ENCODE results near the gene HCN3.

HCN3 gene

DNA sequence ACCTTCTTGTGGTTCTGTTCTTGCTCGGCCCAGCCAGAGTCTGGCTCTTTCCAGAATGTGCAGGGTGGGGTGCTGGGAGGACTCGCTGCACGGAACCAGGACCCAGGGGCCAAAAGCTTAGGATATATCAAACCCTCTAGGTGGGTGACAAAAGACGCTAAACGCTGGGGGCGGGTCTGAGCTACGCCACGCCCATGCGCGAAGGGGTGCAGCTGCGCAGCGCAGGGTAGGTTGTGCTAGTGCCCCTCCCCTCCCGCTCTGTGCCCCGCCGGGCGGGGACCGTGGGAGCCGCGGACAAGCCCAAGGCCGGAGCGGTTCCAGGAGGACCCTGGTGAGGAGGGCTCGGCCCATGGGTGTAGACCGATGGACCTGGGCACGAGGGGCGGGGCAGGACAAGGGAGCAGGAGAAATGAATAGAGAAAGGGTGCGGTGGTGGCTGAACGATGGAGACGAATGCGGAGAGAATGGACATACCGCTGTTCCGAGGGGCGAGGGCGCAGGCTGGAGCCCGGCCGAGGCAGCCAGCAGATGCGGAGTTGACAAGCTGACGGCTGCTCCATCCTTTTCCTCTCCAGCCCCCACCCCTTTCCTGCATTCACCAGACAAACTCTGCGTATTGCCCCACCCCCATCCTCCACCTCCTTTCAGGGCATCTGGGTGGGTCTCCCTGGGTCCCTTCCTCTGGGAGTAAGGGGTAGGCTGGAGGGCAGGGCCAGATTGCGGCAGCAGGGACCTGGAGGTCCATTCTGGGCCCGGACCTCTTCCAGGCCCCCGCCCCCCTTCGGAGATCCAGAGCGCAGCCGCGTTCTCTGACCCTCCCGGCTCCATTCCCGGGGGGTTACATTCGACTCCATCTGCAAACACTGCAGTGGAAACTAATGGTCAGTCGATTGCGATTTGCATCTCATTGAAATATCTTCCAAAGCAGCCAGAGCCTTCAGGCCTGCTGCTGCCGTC lies 43.7 kb downstream of the HCN3 start, which contains the start of gene RUSC1:
TSS of gene RUSC1 (plus strand) at position 234 of the 957 bp plus-strand sequence. CDS start 880 bp downstream, outside the sequence.
- Histone ChIP-seq H3K4me3 (ENCODE audit: low read length) (peak within 1 kb of the TSS; percentile 97), H3K9me3 (ENCODE audit: control insufficient read depth, low read depth, low read length) (no peaks in the 10 kb centered on the region), H3K36me3 (ENCODE audit: control insufficient read depth, low read depth, low read length) (peaks cover 25% of the 10 kb centered on the region), H3K9ac (ENCODE audit: low read length) (peak within 1 kb of the TSS; percentile 11), H3K27ac (ENCODE audit: low read length) (no peak within 1 kb of the TSS), H3K27me3 (ENCODE audit: control insufficient read depth, insufficient read depth, low read length) (peaks cover 16% of the 10 kb centered on the region), H3K4me1 (ENCODE audit: control insufficient read depth, low read depth, low read length) (peaks cover 21% of the 10 kb centered on the region)

DNA sequence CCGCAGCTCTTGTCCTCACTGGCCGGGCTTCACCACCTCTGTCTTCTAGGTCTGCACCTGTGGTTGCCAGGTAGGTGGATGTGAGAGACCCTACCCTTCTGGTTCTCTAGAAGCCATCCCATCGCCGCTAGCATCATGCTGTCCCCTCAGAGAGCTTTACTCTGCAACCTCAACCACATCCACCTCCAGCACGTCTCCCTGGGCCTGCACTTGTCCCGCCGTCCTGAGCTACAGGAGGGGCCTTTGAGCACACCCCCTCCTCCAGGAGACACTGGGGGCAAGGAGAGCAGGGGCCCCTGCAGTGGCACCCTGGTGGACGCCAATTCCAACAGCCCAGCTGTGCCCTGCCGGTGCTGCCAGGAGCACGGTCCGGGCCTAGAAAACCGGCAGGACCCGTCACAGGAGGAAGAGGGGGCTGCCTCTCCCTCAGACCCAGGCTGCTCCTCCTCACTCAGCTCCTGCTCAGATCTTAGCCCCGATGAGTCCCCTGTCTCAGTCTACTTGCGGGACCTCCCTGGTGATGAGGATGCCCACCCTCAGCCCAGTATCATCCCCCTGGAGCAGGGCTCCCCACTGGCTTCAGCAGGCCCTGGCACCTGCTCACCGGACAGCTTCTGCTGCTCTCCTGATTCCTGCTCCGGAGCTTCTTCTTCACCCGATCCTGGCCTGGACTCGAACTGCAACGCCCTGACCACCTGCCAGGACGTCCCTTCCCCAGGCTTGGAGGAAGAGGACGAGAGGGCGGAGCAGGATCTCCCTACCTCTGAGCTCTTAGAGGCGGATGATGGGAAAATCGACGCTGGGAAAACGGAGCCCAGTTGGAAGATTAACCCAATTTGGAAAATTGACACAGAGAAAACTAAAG lies 44.6 kb downstream of the HCN3 start:
- Histone ChIP-seq H3K27ac (ENCODE audit: low read length) (no peak overlapping the region), H3K9ac (ENCODE audit: low read length) (no peak overlapping the region), H3K36me3 (ENCODE audit: control insufficient read depth, low read depth, low read length) (peaks cover 24% of the 10 kb centered on the region), H3K4me3 (ENCODE audit: low read length) (peak overlapping the region; percentile 97), H3K27me3 (ENCODE audit: control insufficient read depth, insufficient read depth, low read length) (peaks cover 16% of the 10 kb centered on the region), H3K9me3 (ENCODE audit: control insufficient read depth, low read depth, low read length) (no peaks in the 10 kb centered on the region), H3K4me1 (ENCODE audit: control insufficient read depth, low read depth, low read length) (peaks cover 21% of the 10 kb centered on the region)

DNA sequence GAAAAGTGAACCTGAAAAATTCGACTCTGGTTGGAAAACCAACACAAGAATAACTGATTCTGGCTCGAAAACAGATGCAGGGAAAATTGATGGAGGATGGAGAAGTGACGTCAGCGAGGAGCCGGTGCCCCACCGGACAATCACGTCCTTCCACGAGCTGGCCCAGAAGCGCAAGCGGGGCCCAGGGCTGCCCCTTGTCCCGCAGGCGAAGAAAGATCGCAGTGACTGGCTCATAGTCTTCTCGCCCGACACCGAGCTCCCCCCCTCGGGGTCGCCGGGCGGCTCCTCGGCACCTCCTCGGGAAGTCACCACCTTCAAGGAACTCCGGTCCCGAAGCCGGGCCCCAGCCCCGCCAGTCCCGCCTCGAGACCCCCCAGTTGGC lies 45.3 kb downstream of the HCN3 start:
- no peak overlapping the region for H3K27ac ChIP-seq (ENCODE audit: low read length)
- no peaks in the 10 kb centered on the region for H3K9me3 ChIP-seq (ENCODE audit: control insufficient read depth, low read depth, low read length)
- H3K9ac ChIP-seq (ENCODE audit: low read length) = no peak overlapping the region
- H3K4me3 ChIP-seq (ENCODE audit: low read length) = peak overlapping the region; percentile 97
- H3K36me3 ChIP-seq (ENCODE audit: control insufficient read depth, low read depth, low read length) = peaks cover 18% of the 10 kb centered on the region
- H3K4me1 ChIP-seq (ENCODE audit: control insufficient read depth, low read depth, low read length) = peaks cover 21% of the 10 kb centered on the region
- peaks cover 16% of the 10 kb centered on the region for H3K27me3 ChIP-seq (ENCODE audit: control insufficient read depth, insufficient read depth, low read length)

DNA sequence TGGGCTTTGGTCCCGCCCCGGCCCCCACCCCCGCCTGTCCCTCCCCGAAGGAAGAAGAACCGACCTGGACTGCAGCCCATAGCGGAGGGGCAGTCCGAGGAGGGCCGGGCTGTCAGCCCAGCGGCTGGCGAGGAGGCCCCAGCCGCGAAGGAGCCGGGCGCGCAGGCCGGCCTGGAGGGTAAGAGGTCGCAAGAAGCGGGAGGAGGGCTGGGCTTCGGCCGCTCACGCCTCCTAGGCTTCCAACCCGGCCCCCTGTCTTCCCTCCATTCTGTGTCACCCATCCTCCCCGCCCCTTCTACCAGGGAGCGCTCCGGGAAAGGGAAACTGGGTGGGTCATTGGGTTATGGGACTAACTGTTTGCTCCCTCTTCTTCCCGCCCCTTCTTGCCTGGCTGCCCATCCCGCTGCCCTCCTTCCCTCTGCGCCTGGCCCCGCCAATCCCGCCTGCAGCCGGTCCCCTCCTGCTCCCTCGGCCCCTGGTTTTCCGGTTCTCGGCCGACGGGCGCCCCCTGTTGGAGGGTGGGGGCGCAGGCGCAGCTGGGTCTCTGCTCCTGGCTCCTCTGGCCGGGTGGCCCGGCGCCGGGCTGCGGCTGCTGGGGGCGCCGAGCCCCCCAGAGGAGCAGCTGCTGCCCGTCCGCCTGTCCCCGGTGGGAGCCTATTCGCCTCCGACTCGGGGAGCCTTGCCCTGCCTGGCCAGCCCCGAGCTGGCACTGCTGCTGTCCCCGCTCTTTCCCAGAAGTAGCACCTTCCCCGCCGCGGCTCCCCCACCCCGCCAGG lies 45.9 kb downstream of the HCN3 start:
- Histone ChIP-seq H3K36me3 (ENCODE audit: control insufficient read depth, low read depth, low read length) (peaks cover 13% of the 10 kb centered on the region), H3K9ac (ENCODE audit: low read length) (no peak overlapping the region), H3K9me3 (ENCODE audit: control insufficient read depth, low read depth, low read length) (no peaks in the 10 kb centered on the region)

DNA sequence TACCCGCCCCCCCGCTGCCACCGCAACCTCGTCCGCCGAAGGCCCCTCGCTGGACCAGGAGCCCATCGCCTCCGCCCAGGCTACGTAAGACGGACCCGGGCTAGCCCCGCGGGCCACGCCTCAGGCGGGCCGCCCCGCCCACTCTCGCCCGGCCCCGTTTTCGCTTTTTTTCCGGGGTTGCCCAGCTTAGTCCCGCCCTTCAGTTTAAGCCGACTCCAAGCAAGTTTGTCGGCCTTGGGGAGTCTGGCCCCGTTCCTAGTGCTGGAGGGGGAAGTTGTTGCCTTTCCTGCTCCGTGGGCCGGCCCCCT lies 46.4 kb downstream of the HCN3 start:
- H3K9me3 ChIP-seq (ENCODE audit: control insufficient read depth, low read depth, low read length) = no peaks in the 10 kb centered on the region
- peak overlapping the region; percentile 97 for H3K4me3 ChIP-seq (ENCODE audit: low read length)
- H3K27ac ChIP-seq (ENCODE audit: low read length) = no peak overlapping the region
- peaks cover 8% of the 10 kb centered on the region for H3K36me3 ChIP-seq (ENCODE audit: control insufficient read depth, low read depth, low read length)
- H3K4me1 ChIP-seq (ENCODE audit: control insufficient read depth, low read depth, low read length) = peaks cover 21% of the 10 kb centered on the region
- peaks cover 16% of the 10 kb centered on the region for H3K27me3 ChIP-seq (ENCODE audit: control insufficient read depth, insufficient read depth, low read length)
- H3K9ac ChIP-seq (ENCODE audit: low read length) = peak overlapping the region; percentile 69

More for the DNA sequence above, 45.9 kb downstream of the HCN3 start:
- peaks cover 16% of the 10 kb centered on the region for H3K27me3 ChIP-seq (ENCODE audit: control insufficient read depth, insufficient read depth, low read length)
- H3K27ac ChIP-seq (ENCODE audit: low read length) = no peak overlapping the region
- H3K4me1 ChIP-seq (ENCODE audit: control insufficient read depth, low read depth, low read length) = peaks cover 21% of the 10 kb centered on the region
- H3K4me3 ChIP-seq (ENCODE audit: low read length) = peak overlapping the region; percentile 97

DNA sequence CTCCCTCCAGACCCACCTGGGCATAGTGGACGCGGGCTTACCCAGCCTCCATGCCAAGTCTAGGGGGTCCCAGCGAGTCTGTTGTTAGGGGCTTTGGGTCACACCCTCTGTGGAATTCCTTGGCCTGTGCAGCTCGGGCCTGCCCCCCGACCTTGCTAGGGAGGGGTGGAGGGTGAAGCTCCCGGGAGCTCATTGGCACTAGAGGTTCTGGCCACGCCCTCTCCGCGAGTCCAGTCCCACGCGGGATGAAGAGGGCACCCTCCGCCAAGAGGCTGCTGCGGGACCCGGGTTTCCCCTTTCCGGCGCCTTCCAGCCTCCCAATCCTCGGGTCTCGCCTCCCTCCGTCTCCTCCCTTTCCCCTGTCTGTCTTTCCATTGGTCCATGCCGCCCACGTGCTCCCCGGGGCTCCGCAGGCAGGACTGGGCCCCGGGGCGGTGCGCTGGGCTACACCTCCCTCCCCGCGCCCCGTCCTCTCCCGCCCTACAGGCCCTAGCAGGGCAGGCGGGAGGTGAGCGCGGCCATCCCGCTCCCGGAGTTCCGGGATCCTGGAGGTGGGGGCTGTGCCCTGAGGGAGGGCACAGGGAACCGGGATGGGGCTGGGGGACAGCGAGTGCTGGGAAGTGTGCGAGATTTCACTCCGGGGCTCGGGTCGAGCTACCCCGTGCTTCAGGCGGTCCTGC lies 46.9 kb downstream of the HCN3 start:
- H3K9me3 ChIP-seq (ENCODE audit: control insufficient read depth, low read depth, low read length) = no peaks in the 10 kb centered on the region
- peak overlapping the region; percentile 70 for H3K9ac ChIP-seq (ENCODE audit: low read length)
- peaks cover 21% of the 10 kb centered on the region for H3K4me1 ChIP-seq (ENCODE audit: control insufficient read depth, low read depth, low read length)
- peaks cover 16% of the 10 kb centered on the region for H3K27me3 ChIP-seq (ENCODE audit: control insufficient read depth, insufficient read depth, low read length)
- no peak overlapping the region for H3K27ac ChIP-seq (ENCODE audit: low read length)
- peak overlapping the region; percentile 97 for H3K4me3 ChIP-seq (ENCODE audit: low read length)
- peaks cover 3% of the 10 kb centered on the region for H3K36me3 ChIP-seq (ENCODE audit: control insufficient read depth, low read depth, low read length)

DNA sequence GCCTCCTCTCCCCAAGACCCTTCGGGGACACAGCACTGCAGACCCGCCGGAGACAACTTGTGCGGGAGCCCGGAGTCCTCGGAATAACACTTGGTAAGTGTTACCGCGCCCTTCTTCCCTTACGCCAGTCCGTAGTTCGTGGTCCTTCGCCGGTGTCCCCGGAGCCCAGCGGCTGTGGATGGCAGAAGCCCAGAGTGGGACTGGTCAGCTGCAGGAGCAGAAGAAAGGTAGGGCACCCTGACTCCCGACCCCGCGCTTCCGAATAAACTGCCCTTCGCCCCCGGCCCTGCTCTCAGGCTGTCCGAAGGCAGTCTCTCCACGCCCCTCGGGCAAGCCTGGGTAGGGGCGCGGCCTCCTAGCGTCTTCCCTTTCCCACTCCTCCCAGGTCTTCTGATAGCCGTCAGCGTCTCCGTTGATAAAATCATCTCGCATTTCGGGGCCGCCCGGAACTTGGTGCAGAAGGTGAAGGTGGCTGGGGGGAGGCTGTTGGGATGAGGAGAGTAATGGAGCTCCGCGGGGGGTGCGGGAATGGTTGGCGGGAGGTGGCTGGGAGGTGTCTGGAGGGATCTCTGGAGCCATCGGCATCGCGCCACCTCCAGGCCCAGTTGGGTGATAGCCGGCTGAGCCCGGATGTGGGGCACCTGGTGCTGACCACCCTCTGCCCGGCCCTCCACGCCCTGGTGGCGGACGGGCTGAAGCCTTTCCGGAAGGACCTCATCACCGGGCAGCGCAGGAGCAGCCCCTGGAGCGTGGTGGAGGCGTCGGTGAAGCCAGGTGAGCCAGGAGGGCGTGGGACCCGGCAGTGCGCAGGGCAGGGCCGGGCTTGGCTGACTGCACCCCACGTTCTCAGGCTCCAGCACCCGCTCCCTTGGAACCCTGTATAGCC lies 47.7 kb downstream of the HCN3 start:
- H3K36me3 ChIP-seq (ENCODE audit: control insufficient read depth, low read depth, low read length) = peaks cover 3% of the 10 kb centered on the region
- peak overlapping the region; percentile 70 for H3K9ac ChIP-seq (ENCODE audit: low read length)
- peaks cover 21% of the 10 kb centered on the region for H3K4me1 ChIP-seq (ENCODE audit: control insufficient read depth, low read depth, low read length)
- peak overlapping the region; percentile 97 for H3K4me3 ChIP-seq (ENCODE audit: low read length)
- no peak overlapping the region for H3K27ac ChIP-seq (ENCODE audit: low read length)
- H3K27me3 ChIP-seq (ENCODE audit: control insufficient read depth, insufficient read depth, low read length) = peaks cover 16% of the 10 kb centered on the region
- H3K9me3 ChIP-seq (ENCODE audit: control insufficient read depth, low read depth, low read length) = no peaks in the 10 kb centered on the region

DNA sequence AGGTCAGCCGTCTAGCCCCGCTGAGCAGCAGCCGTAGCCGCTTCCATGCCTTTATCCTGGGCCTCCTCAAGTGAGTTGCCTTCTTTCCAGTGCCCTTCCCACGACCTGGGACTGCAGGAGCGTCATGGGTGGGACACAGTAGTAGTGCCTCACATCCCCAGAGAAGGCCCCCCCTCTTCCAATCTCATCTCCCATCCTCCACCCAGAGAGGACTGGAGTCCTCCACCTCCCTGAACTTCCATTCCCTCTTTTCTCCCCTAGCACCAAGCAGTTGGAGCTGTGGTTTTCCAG lies 48.3 kb downstream of the HCN3 start:
- Histone ChIP-seq H3K9ac (ENCODE audit: low read length) (peak overlapping the region; percentile 70), H3K4me3 (ENCODE audit: low read length) (peak overlapping the region; percentile 97), H3K36me3 (ENCODE audit: control insufficient read depth, low read depth, low read length) (peaks cover 8% of the 10 kb centered on the region), H3K27ac (ENCODE audit: low read length) (no peak overlapping the region), H3K9me3 (ENCODE audit: control insufficient read depth, low read depth, low read length) (no peaks in the 10 kb centered on the region), H3K4me1 (ENCODE audit: control insufficient read depth, low read depth, low read length) (peaks cover 21% of the 10 kb centered on the region), H3K27me3 (ENCODE audit: control insufficient read depth, insufficient read depth, low read length) (peaks cover 16% of the 10 kb centered on the region)

DNA sequence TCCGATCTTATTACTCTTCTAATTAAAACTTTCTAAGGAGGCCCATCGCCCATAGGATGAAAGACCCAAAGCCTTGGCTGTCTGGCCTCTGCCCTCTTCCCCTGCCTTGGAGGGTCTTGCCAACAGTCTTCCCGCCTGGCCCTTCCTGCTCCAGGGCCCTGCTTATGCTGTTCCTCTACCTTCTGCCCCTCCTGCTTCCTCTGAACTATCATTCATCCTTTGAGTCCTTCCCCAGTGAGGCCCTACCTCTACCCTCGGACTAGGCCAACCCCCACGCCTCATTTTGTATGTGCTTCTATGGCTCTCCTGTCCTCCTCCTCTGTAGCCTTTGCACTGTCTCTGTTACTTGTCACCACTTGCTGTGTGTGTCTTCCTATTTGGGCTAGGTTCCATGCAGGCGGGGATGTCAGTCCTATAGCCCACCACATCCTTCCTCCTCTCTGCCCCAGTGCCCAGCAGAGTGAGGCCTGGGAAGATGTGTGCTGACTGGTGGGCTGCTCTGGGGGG lies 48.8 kb downstream of the HCN3 start:
- H3K4me3 ChIP-seq (ENCODE audit: low read length) = no peak overlapping the region
- H3K27ac ChIP-seq (ENCODE audit: low read length) = no peak overlapping the region
- no peaks in the 10 kb centered on the region for H3K9me3 ChIP-seq (ENCODE audit: control insufficient read depth, low read depth, low read length)
- peaks cover 20% of the 10 kb centered on the region for H3K4me1 ChIP-seq (ENCODE audit: control insufficient read depth, low read depth, low read length)
- peaks cover 15% of the 10 kb centered on the region for H3K27me3 ChIP-seq (ENCODE audit: control insufficient read depth, insufficient read depth, low read length)
- no peak overlapping the region for H3K9ac ChIP-seq (ENCODE audit: low read length)
- peaks cover 13% of the 10 kb centered on the region for H3K36me3 ChIP-seq (ENCODE audit: control insufficient read depth, low read depth, low read length)

DNA sequence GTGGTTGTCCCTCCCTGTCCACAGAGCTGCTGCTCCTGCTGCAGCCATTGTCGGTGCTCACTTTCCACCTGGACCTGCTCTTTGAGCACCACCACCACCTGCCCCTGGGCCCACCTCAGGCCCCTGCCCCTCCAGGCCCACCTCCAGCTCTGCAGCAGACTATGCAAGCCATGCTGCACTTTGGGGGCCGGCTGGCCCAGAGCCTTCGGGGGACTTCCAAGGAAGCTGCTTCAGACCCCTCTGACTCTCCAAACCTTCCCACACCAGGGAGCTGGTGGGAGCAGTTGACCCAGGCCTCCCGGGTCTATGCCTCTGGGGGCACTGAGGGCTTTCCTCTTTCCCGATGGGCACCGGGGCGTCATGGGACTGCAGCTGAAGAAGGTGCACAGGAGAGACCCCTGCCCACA lies 49.4 kb downstream of the HCN3 start:
- peaks cover 13% of the 10 kb centered on the region for H3K36me3 ChIP-seq (ENCODE audit: control insufficient read depth, low read depth, low read length)
- no peaks in the 10 kb centered on the region for H3K9me3 ChIP-seq (ENCODE audit: control insufficient read depth, low read depth, low read length)
- no peak overlapping the region for H3K27ac ChIP-seq (ENCODE audit: low read length)

More for the DNA sequence above, 49.4 kb downstream of the HCN3 start:
- peaks cover 10% of the 10 kb centered on the region for H3K27me3 ChIP-seq (ENCODE audit: control insufficient read depth, insufficient read depth, low read length)
- H3K4me1 ChIP-seq (ENCODE audit: control insufficient read depth, low read depth, low read length) = peaks cover 14% of the 10 kb centered on the region
- no peak overlapping the region for H3K9ac ChIP-seq (ENCODE audit: low read length)
- H3K4me3 ChIP-seq (ENCODE audit: low read length) = no peak overlapping the region
